ENCODE data around the gene RNF217.
"Not testable (repeated sequence)": the region's sequence is repeated elsewhere in the genome, so short reads cannot be mapped to it uniquely, and the experiment has no call there.

Gene RNF217, protein sequence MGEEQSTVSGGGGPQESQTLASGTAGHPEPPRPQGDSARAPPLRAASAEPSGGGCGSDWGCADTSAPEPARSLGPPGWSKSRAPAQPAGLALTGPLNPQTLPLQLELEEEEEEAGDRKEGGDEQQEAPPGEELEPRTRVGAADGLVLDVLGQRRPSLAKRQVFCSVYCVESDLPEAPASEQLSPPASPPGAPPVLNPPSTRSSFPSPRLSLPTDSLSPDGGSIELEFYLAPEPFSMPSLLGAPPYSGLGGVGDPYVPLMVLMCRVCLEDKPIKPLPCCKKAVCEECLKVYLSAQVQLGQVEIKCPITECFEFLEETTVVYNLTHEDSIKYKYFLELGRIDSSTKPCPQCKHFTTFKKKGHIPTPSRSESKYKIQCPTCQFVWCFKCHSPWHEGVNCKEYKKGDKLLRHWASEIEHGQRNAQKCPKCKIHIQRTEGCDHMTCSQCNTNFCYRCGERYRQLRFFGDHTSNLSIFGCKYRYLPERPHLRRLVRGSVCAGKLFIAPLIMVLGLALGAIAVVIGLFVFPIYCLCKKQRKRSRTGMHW

DNA sequence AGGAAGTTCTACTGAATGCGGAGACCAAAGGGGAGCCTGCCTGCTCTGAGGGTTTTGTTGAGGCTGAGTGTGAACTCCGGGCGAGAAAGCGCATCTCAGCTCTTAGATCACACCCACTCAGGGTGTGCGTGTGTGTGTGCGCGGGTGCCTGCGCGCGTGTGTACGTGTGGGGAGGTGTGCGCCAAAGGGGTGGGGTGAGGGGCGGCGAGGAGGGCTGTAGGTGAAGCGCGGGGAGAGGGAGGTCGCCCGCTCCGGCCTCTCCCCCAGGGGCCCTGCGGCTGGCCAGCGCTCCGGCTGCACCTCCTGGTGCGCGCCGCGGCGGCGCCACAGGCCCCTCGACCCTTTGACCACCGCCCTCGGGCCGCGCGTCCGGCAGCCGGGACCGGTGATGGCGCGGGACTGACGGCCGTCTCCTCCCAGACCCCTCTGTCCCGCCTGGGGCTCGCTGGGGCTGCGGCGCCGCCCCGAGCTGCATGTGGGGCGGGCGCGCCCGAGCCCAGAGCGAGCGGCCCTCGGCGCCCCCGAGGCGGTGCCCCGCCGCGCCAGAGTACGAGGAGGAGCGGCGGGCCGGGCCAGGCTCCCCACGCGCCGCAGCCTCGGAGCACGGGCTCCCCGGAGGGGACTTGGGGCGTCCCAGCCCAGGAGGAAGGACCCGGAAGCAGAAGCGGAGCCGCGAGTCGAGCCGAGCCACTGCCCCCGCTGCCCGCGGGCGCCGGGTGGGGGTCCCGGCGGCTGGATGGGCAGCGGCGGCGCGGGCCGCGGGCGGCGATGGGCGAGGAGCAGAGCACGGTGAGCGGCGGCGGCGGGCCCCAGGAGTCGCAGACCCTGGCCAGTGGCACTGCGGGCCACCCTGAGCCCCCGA, at the start of gene RNF217:
TSS of gene RNF217 (plus strand) at position 661 of the 862 bp plus-strand sequence. CDS start at position 769, 108 bp downstream.
- Mint-ChIP-seq H3K27me3 (peaks cover 48 to 50% of the 10 kb centered on the region in 2 donors), H3K9me3 (peaks cover 0 to 2% of the 10 kb centered on the region in 2 donors), H3K4me1 (peaks cover 10 to 19% of the 10 kb centered on the region in 2 donors), H3K4me3 (peak within 1 kb of the TSS; percentile 76 to 83), H3K36me3 (peaks cover 1 to 3% of the 10 kb centered on the region in 2 donors), H3K27ac (peak within 1 kb of the TSS; percentile 70)
- DNase-seq (no peak), ATAC-seq (replicated peaks) (peak; percentile 62 to 63)

DNA sequence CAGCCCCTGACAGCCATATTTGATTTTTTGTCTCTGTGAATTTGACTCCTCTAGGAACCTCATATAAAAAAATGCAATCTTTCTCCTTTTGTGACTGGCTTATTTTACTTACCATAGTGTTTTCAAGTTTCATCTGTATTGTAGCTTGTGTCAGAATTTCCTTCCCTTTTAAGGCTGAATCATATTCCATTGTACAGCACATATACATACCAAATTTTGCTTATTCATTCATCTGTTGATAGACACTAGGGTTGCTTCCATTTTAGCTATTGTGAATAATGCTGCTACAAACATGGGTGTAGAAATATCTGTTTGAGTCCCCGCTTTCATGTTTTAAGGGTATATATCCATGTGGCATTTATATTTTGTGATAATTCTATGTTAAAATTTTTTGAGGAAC, 49.2 kb upstream of the RNF217 start:
- no peaks in the 10 kb centered on the region for H3K27me3 Mint-ChIP-seq
- no peaks in the 10 kb centered on the region for H3K36me3 Mint-ChIP-seq
- H3K4me3 Mint-ChIP-seq, result no peak overlapping the region
- H3K9me3 Mint-ChIP-seq, result no peaks in the 10 kb centered on the region
- H3K4me1 Mint-ChIP-seq, result no peaks in the 10 kb centered on the region
- ATAC-seq (replicated peaks) (no peak), DNase-seq (no peak)
- no peak overlapping the region for H3K27ac Mint-ChIP-seq

DNA sequence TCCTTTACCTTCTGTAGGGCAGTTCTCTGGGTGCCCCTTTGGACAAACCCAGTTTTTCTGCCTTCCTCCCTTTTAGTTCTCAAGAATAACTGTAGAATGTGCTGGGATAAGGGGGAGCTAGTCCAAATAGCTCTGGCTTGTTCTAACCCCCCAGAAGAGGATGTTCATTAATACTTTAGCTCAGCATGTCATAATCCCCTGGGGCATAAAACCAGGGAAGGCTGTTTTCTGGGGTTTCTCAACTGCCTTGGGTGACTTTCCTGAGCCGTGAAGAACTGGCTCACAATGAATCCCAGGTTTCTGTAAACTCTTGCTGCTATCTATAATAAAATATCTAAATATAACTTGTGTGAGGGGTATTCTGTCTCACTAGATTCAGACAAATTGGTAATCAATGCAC, 44.5 kb upstream of the RNF217 start:
- H3K9me3 Mint-ChIP-seq, result peaks cover 14 to 20% of the 10 kb centered on the region in 2 donors
- no peaks in the 10 kb centered on the region for H3K36me3 Mint-ChIP-seq
- no peaks in the 10 kb centered on the region for H3K4me1 Mint-ChIP-seq
- H3K27me3 Mint-ChIP-seq, result no peaks in the 10 kb centered on the region
- no peak for DNase-seq
- no peak overlapping the region for H3K4me3 Mint-ChIP-seq
- ATAC-seq (replicated peaks), result no peak
- H3K27ac Mint-ChIP-seq, result no peak overlapping the region

DNA sequence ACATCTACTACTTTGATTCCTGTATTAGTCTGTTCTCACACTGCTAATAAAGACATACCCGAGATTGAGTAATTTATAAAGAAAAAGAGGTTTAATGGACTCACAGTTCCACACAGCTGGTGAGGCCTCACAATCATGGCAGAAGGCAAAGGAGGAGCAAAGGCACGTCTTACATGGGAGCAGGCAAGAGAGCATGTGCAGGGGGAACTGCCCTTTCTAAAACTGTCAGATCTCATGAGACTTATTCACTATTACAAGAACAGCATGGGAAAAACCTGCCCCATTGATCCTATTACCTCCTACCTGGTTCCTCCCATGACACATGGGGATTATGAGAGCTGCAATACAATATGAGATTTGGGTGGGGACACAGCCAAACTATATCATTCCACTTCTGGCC, 42.5 kb upstream of the RNF217 start:
- not testable (repeated sequence) for ATAC-seq (replicated peaks); H3K4me1 Mint-ChIP-seq; H3K4me3 Mint-ChIP-seq; H3K27ac Mint-ChIP-seq; DNase-seq; H3K27me3 Mint-ChIP-seq; H3K36me3 Mint-ChIP-seq
- H3K9me3 Mint-ChIP-seq, result peaks cover 17 to 24% of the 10 kb centered on the region in 2 donors

DNA sequence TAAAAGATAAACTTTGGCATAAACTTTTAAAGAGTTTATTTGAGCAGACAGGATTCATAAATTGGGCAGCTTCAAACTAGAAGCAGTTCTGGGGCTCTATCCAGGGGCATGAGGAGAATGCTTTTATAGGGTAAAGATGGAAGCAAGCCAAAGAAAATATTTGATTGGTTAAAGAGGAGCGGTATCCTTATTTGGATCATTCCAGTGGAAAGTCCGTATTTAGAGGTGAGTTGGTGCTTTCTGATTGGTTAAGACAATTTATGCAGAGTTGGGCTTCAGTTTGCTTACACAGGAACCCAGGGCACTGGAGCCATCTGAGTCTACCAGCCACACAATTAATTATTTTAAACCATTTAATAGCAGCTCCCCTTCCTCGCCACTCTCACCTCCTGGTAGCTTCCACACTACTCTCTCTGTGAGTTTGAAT, 37.9 kb upstream of the RNF217 start:
- DNase-seq (no peak), ATAC-seq (replicated peaks) (no peak)
- peaks cover 17 to 23% of the 10 kb centered on the region in 2 donors for H3K9me3 Mint-ChIP-seq
- H3K36me3 Mint-ChIP-seq, result no peaks in the 10 kb centered on the region
- no peak overlapping the region for H3K27ac Mint-ChIP-seq
- H3K4me1 Mint-ChIP-seq, result no peaks in the 10 kb centered on the region
- no peaks in the 10 kb centered on the region for H3K27me3 Mint-ChIP-seq
- no peak overlapping the region for H3K4me3 Mint-ChIP-seq

DNA sequence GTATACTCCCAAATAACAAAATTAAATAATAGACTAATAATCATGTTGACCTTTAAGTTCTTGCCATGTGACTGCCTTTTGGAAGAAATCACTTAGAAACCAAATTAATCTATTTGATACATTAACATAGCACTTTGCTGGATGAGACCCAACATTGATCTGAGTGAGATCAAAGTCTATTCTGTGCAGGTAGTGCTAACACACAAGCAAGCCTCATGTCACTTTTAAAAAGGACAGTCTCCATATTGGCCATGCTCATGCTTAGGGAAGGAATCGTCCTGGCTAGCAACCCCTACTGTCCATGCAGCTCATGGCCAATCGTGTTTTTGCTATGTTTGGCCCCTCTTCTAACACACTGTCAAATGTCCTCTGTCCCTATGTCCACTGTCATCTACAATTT, 35.8 kb upstream of the RNF217 start:
- Mint-ChIP-seq H3K27ac (no peak overlapping the region), H3K27me3 (no peaks in the 10 kb centered on the region), H3K4me3 (no peak overlapping the region), H3K9me3 (peaks cover 5 to 10% of the 10 kb centered on the region in 2 donors), H3K36me3 (no peaks in the 10 kb centered on the region), H3K4me1 (no peaks in the 10 kb centered on the region)
- no peak for DNase-seq
- ATAC-seq (replicated peaks), result no peak

DNA sequence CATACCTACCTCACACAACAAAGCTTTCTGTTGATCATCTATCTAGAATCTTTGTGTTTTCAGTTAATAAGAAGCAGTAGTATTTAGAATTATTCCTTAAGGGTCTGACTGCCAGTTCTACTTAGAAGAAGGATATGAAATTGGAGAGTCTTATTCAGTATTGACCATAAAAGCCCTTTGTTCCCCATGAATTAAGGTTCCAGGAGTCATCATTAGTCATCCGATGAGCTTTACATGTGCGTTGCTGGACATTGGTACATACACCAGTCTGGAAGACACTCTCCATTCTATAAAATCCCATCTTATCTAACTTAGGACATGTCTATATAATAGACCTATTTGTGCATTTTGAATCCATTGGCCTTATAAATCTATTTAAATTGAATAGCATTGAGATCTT, 34.4 kb upstream of the RNF217 start:
- DNase-seq (no peak), ATAC-seq (replicated peaks) (no peak)
- Mint-ChIP-seq H3K4me3 (no peak overlapping the region), H3K27me3 (no peaks in the 10 kb centered on the region), H3K27ac (no peak overlapping the region), H3K4me1 (no peaks in the 10 kb centered on the region), H3K9me3 (peaks cover 3 to 4% of the 10 kb centered on the region in 2 donors), H3K36me3 (no peaks in the 10 kb centered on the region)

DNA sequence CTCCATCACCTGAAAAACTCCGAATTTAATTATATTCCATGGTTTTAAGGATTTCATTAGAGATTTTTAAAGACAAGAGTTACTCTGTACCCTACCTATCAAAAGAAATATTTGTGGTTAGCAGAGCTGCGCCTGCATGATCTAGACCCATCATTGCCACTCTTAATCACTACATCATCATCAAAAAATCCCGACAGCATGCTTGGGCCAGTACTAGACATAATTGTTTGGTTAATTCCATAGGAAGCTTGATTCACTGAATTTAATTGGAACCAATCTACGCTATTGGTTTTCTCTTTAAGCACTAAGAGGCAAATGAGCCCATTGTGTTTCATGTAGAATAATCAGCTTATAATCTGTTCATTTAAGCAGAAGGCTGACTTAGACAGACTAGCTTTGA, 33.4 kb upstream of the RNF217 start:
- H3K9me3 Mint-ChIP-seq, result no peaks in the 10 kb centered on the region
- DNase-seq (no peak), ATAC-seq (replicated peaks) (no peak)
- H3K36me3 Mint-ChIP-seq, result no peaks in the 10 kb centered on the region
- H3K4me1 Mint-ChIP-seq, result no peaks in the 10 kb centered on the region
- no peaks in the 10 kb centered on the region for H3K27me3 Mint-ChIP-seq
- H3K27ac Mint-ChIP-seq, result no peak overlapping the region
- no peak overlapping the region for H3K4me3 Mint-ChIP-seq

DNA sequence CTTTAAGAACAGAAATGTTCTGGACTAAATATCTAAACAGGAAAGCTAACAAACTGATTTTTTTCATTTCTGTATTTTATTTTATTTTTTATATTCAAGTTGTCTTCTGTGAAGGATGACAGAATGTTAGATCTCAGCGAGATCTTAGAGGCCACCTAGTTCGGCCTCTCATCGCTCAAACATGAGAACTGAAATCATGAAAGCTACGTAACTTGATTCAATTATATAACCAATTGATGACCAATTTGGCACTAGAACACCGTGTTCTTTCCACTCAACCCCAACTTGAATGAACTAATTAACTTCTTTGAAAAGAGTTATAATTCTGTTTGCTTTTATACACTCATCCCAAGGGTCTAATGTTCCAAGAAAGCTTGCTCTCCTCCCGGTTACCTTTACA, 24.6 kb upstream of the RNF217 start:
- Mint-ChIP-seq H3K9me3 (peaks cover 2 to 3% of the 10 kb centered on the region in 2 donors), H3K36me3 (no peaks in the 10 kb centered on the region)

DNA sequence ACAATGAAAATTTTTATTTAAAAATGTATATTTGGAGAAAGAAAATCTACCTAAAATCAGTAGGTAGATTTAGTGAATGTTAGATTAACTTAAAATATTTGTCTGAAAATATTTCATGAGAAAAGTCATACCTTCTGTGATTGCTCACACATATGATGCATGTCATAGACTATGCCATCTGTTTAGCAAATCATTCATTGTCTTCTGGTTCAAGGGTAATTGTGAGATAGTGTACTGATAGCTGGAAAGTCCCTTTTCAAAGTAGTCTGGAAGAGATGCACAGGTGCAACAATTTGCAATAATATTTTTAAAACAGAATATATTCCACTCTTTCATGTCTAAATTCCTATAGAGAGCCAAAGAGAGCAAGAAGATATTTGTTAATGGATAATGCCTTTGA, 21.0 kb upstream of the RNF217 start:
- no peak for ATAC-seq (replicated peaks)
- no peaks in the 10 kb centered on the region for H3K36me3 Mint-ChIP-seq
- no peaks in the 10 kb centered on the region for H3K27me3 Mint-ChIP-seq
- DNase-seq, result no peak
- H3K4me1 Mint-ChIP-seq, result no peaks in the 10 kb centered on the region
- no peak overlapping the region for H3K27ac Mint-ChIP-seq
- no peaks in the 10 kb centered on the region for H3K9me3 Mint-ChIP-seq
- no peak overlapping the region for H3K4me3 Mint-ChIP-seq

More for the DNA sequence above, 24.6 kb upstream of the RNF217 start:
- Mint-ChIP-seq H3K27me3 (no peaks in the 10 kb centered on the region), H3K4me1 (no peaks in the 10 kb centered on the region), H3K27ac (no peak overlapping the region), H3K4me3 (no peak overlapping the region)
- DNase-seq (no peak), ATAC-seq (replicated peaks) (no peak)

DNA sequence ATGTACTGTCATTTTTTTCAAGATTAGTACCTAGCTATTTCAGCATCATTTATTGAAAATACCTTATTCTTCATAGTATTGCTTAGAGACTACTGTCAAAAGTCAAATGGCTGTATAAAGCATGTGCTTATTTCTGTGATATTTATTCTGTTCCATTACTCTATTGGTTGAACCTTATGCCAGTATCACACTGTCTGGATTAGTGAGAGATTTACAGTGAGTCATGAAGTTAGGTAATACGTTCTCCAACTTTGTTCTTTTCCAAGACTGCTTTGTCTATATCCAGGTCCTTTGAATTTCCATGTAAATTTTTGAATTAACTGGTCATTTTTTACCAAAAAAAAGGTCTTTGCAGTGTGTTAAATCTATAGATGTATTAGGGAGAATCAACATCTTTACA, 18.6 kb upstream of the RNF217 start:
- ATAC-seq (replicated peaks) (no peak), DNase-seq (no peak)
- Mint-ChIP-seq H3K4me1 (no peaks in the 10 kb centered on the region), H3K4me3 (no peak overlapping the region), H3K36me3 (no peaks in the 10 kb centered on the region), H3K9me3 (no peaks in the 10 kb centered on the region), H3K27me3 (no peaks in the 10 kb centered on the region), H3K27ac (no peak overlapping the region)

DNA sequence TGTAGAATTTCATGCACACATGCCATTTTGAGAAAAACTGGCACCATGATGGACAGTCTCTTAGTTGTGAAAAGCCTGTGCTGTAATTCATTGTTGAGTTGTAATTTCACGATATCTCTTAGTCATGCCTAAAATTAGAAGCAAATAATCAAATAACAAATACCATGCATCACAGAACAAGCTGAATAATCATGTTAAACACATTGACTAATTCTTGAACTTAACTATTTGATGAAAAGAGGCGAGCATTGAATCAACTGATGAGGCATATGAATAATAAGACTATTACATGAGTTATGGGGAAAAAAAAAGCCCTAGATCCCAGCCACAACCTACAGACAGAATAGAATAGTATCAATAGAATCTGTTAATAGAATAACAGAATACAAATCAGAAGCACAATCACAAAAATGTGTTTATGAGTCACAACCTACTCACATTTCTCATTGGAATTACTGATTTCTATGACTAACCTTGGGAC, 14.2 kb upstream of the RNF217 start:
- Mint-ChIP-seq H3K36me3 (no peaks in the 10 kb centered on the region), H3K27me3 (no peaks in the 10 kb centered on the region), H3K27ac (no peak overlapping the region), H3K4me1 (no peaks in the 10 kb centered on the region), H3K9me3 (no peaks in the 10 kb centered on the region), H3K4me3 (no peak overlapping the region)
- DNase-seq (no peak), ATAC-seq (replicated peaks) (no peak)

DNA sequence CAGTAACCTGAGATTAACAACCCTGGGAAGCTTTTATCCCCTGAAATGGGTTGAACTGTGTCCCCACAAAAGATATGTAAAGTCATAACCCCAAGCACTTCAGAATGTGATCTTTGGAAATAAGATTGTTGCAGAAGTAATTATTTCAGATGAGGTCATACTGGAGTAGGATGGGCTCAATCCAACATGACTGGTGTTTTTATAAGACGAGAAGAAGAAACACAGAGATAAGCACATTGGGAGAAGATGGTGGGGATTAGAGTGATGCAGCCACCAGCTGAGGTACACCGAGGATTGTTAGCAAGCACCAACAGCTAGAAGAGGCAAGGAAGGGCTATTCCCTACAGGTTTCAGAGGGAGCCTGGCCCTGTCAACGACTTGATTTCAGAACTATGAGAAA, 12.5 kb upstream of the RNF217 start:
- H3K27me3 Mint-ChIP-seq, result no peaks in the 10 kb centered on the region
- H3K9me3 Mint-ChIP-seq, result no peaks in the 10 kb centered on the region
- no peak for ATAC-seq (replicated peaks)
- H3K4me3 Mint-ChIP-seq, result no peak overlapping the region
- H3K36me3 Mint-ChIP-seq, result no peaks in the 10 kb centered on the region
- no peaks in the 10 kb centered on the region for H3K4me1 Mint-ChIP-seq
- H3K27ac Mint-ChIP-seq, result no peak overlapping the region
- DNase-seq, result no peak

DNA sequence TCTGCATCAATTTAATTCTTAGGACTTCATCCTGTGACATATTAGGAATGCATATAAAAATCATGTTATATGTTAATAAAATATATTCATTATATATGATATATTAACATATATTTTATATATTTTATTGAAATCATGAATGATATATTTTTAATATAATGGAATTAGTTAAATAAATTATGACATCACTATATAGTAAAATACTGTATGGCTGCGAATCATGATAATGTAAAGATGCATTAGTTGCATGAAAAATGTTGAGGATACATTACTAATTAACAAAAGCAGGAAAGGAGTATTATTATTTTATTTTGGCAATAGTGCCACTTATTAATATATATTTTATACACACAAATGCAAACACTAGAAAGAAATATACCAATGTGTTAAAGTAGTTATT, 8.4 kb upstream of the RNF217 start:
- DNase-seq (no peak), ATAC-seq (replicated peaks) (no peak)
- Mint-ChIP-seq H3K27me3 (peaks cover 0 to 4% of the 10 kb centered on the region in 2 donors), H3K4me3 (no peak overlapping the region), H3K9me3 (no peaks in the 10 kb centered on the region), H3K27ac (no peak overlapping the region), H3K4me1 (no peaks in the 10 kb centered on the region), H3K36me3 (no peaks in the 10 kb centered on the region)
